ENCODE measurements around the gene CR1L.

DNA sequence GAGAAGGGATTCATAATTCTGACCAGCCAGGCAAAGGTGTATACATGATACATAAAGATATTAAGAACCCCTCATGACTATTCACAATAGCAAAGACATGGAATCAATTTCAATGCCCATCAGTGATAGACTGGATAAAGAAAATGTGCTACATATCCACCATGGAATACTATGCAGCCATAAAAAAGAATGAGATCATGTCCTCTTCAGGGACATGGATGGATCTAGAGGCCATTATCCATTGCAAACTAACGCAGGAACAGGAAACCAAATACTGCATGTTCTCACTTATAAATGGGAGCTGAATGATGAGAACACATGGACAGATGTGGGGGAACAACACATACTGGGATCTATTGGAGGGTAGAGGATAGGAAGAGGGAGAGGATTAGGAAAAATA lies 21.4 kb downstream of the CR1L start:
- no peak for TF ChIP-seq ZNF416 (tag by site-specific recombination; IDR thresholded peaks at IDR 0.05)
- TF ChIP-seq WT1 (tag by site-specific recombination; IDR thresholded peaks at IDR 0.05) = no peak
- no peak for TF ChIP-seq CTCF (tag by site-specific recombination; IDR thresholded peaks at IDR 0.05)
